ENCODE measurements around the gene CCDC88C.

DNA sequence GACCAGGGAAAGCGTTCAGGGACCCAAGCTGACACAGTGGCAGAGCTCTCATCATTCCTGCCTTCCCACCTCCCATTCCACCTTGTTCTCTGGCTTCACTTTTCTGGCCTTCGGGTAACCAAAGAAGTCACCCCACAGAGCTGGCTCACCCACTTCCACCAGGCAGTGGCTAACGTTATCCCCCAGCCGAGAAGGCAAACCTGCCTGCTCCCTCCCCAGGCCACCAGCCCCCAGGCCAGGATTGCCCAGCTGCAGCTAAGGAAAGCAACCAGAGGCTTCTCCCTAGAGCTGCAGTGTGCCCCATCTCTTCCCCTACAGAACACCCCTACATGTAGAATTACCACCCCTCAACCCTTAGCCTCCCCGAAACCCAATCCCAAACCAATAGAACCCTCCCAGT lies 22.2 kb downstream of the CCDC88C start:
- no peak for TF ChIP-seq POLR2A (IDR thresholded peaks at IDR 0.05; ENCODE audit: low read length)
- no peak for TF ChIP-seq GATA1 (IDR thresholded peaks at IDR 0.05; ENCODE audit: low read depth, low read length)
